Thoracic aorta (tissue), 2 donors: ENCODE data around the gene SMG5. TPM values are rescaled to one million over a fixed set of nuclear protein-coding genes. Genes with fewer than 3 reads are reported as not detected.

Experiments
- ATAC-seq: fragments of 150-250 bp; one replicate; pipeline ENCODE4 v1.8.0; 2017; ENCODE audit warnings: low read depth; ENCODE audit not compliant: insufficient number of reproducible peaks, low FRiP score
- DNase-seq: peaks from one replicate; pipeline ENCODE4 v3.0.0-alpha.2; 2020; ENCODE audit warnings: low spot score
- H3K27ac ChIP-seq, 2 donors: fragments of 200-600 bp; sonication (generic); 1 replicate in 1 of 2; 2 replicates in 1 of 2; pipeline ENCODE4 v1.5.1; 2016; ENCODE audit warnings: mild to moderate bottlenecking in 2 of 2, moderate library complexity in 2 of 2
- H3K27me3 ChIP-seq: fragments of 200-600 bp; sonication (generic); replicated peaks from 2 replicates; pipeline ENCODE4 v1.6.0; 2016; ENCODE audit warnings: mild to moderate bottlenecking; ENCODE audit not compliant: insufficient read depth
- H3K36me3 ChIP-seq: fragments of 200-600 bp; sonication (generic); one replicate; pipeline ENCODE4 v1.5.1; 2016
- H3K4me1 ChIP-seq, 2 donors: fragments of 200-600 bp; sonication (generic); 1 replicate in 1 of 2; 2 replicates in 1 of 2; pipeline versions ENCODE4 v1.5.1 to v1.6.0; 2016; ENCODE audit warnings: low read depth in 2 of 2, mild to moderate bottlenecking in 1 of 2; ENCODE audit not compliant: control insufficient read depth in 1 of 2
- H3K4me3 ChIP-seq: fragments of 200-600 bp; sonication (generic); 2 replicates; pipeline ENCODE4 v1.5.1; 2016; ENCODE audit warnings: mild to moderate bottlenecking
- H3K9me3 ChIP-seq: fragments of 200-600 bp; sonication (generic); 2 replicates; pipeline ENCODE4 v1.5.1; 2016
- CTCF ChIP-seq: fragments of 200-600 bp; sonication (generic); IDR thresholded peaks from one replicate; pipeline ENCODE4 v1.5.1; 2019; ENCODE audit warnings: antibody characterized with exemption
- total RNA-seq, 2 donors: library from RNA; depleted of rRNA; stranded (reverse); fragments of >200 nt; gene quantifications; one replicate each; pipeline versions ENCODE4 v1.1.0 to v1.2.3, GENCODE V29; 2016

SMG5 gene
- total RNA-seq, 2 donors from 2014 or later: 57.8 to 72.7 TPM

GRCh38 chr1:156270314-156270713, 12.3 kb downstream of the SMG5 start:
- H3K4me1 ChIP-seq: no peaks in the 10 kb centered on the region
- no peak for TF ChIP-seq CTCF
- H3K9me3 ChIP-seq: no peaks in the 10 kb centered on the region
- no peak overlapping the region for H3K4me3 ChIP-seq
- DNase-seq (no peak), ATAC-seq (no peak)
- no peaks in the 10 kb centered on the region for H3K27me3 ChIP-seq
- H3K27ac ChIP-seq: no peak overlapping the region
- peaks cover 81% of the 10 kb centered on the region for H3K36me3 ChIP-seq

GRCh38 chr1:156268336-156268735, 14.3 kb downstream of the SMG5 start:
- Histone ChIP-seq H3K27ac (no peak overlapping the region), H3K9me3 (no peaks in the 10 kb centered on the region), H3K4me1 (no peaks in the 10 kb centered on the region), H3K4me3 (no peak overlapping the region), H3K36me3 (peaks cover 73% of the 10 kb centered on the region), H3K27me3 (no peaks in the 10 kb centered on the region)
- ATAC-seq (no peak), DNase-seq (no peak)
- no peak for TF ChIP-seq CTCF

DNA sequence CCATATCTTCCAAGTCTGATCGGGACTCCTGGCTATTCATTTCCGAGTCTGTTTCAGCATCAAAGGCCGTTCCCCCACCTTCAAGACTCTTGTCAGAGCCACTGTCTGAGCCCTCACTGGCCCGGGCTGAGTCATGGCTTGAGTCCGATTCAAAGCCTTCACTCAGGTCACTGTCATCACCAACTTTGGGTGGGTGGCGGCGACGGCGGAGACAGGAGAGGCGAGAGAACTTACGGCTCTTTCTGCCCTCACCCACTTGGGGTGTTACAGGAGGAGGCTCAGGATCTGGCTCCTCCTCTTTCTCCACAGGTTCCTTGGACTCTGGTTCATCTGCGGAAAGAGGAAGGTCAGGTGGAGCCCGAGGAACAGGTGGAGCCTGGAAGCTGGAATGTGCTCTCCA, 16.6 kb downstream of the SMG5 start:
- Histone ChIP-seq H3K9me3 (no peaks in the 10 kb centered on the region), H3K27me3 (no peaks in the 10 kb centered on the region), H3K4me3 (no peak overlapping the region), H3K4me1 (no peaks in the 10 kb centered on the region), H3K36me3 (peaks cover 78% of the 10 kb centered on the region), H3K27ac (no peak overlapping the region)
- TF ChIP-seq CTCF: no peak
- no peak for DNase-seq
- no peak for ATAC-seq

- no peak overlapping the region for H3K27ac ChIP-seq
- H3K4me1 ChIP-seq: no peaks in the 10 kb centered on the region
- no peaks in the 10 kb centered on the region for H3K9me3 ChIP-seq
- no peaks in the 10 kb centered on the region for H3K27me3 ChIP-seq
- no peak overlapping the region for H3K4me3 ChIP-seq
- ATAC-seq (no peak), DNase-seq (no peak)
- H3K36me3 ChIP-seq: peaks cover 88% of the 10 kb centered on the region
- no peak for TF ChIP-seq CTCF
Observed at GRCh38 chr1:156263288-156263655, 19.4 kb downstream of the SMG5 start.

- DNase-seq (no peak), ATAC-seq (no peak)
- TF ChIP-seq CTCF: no peak
- Histone ChIP-seq H3K9me3 (no peaks in the 10 kb centered on the region), H3K27me3 (no peaks in the 10 kb centered on the region), H3K27ac (no peak overlapping the region), H3K4me3 (no peak overlapping the region), H3K36me3 (peaks cover 88% of the 10 kb centered on the region), H3K4me1 (no peaks in the 10 kb centered on the region)
Observed at GRCh38 chr1:156262461-156263287, 20.0 kb downstream of the SMG5 start.
